Right ventricle myocardium inferior (tissue), 1 donor: ENCODE data around the gene TMEM17. TPM values are rescaled to one million over a fixed set of nuclear protein-coding genes. Genes with fewer than 3 reads are reported as not detected.
A peak's percentile ranks its signal among the peaks of the same experiment; 100 is the strongest.
"Not testable (repeated sequence)": the region's sequence is repeated elsewhere in the genome, so short reads cannot be mapped to it uniquely, and the experiment has no call there.

Experiments used
- ATAC-seq: fragments of 200-7000 bp; cut with Tn5 transposase; one replicate; pipeline ENCODE4 v1.9.1; 2020; ENCODE audit warnings: mild to moderate bottlenecking, moderate library complexity
- DNase-seq: peaks from one replicate; pipeline ENCODE4 v3.0.0; 2021; ENCODE audit errors: missing footprints
- intact Hi-C: fragments of 100-400 bp; cut with DNase I; formaldehyde crosslinking; loops from one replicate; pipeline ENCODE4 v1.11.0; 2022
- long read RNA-seq: library from polyadenylated mRNA; unstranded; transcript quantifications from one replicate; pipeline ENCODE4 v2.0.0, GENCODE V29; 2021
- total RNA-seq: library from RNA; stranded (reverse); fragmentation: NEBNext Ultra II Directional; extraction: Animal tissue kit (Norgen Biotek cat#: 25700); gene quantifications from one replicate; pipeline ENCODE4 v1.2.1, GENCODE V29; 2021
- donor health status: DM: no; HTN: yes; CAD: no; lungs with severe emphysema.

TMEM17 gene, protein sequence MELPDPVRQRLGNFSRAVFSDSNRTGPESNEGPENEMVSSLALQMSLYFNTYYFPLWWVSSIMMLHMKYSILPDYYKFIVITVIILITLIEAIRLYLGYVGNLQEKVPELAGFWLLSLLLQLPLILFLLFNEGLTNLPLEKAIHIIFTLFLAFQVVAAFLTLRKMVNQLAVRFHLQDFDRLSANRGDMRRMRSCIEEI
- 1.3 TPM for total RNA-seq
- long read RNA-seq, partial matches to known transcripts = 0 of 1 reads
- long read RNA-seq, other reads (novel, unspliced or antisense) = 0 of 1 reads

- ATAC-seq (peak; percentile 97), DNase-seq (peak; percentile 92)
- intact Hi-C loops = loop anchor here (1.0 to 5.0 kb wide), 2 partner anchors 44 to 199 kb away; partner anchors contain the start of gene EHBP1
These were observed at the start of gene TMEM17 for GRCh38 chr2:62505750-62506420. TSS of gene TMEM17 (minus strand) at chr2:62506195. CDS start at chr2:62506129, 66 bp downstream.

GRCh38 chr2:62554440-62554839, 48.4 kb upstream of the TMEM17 start:
- intact Hi-C loops = no loop called here
- DNase-seq (no peak), ATAC-seq (no peak)

DNA sequence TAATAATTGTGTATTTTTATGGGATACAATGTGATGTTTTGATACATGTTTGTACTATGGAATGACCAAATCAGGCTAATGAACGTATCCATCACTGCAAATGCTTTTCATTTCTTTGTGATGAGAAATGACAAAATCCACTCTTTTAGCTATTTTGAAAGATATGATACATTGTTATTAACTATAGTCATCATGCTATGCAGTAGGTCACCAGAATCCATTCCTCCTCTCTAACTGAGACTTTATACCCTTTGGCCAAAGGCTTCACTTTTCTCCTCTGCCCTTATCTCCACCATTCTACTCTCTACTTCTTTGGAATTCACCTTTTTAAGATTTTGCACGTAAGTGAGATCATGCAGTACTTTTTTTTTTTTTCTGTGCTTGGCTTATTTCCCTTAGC, 44.5 kb upstream of the TMEM17 start:
- intact Hi-C loops = no loop called here
- no peak for DNase-seq
- no peak for ATAC-seq

- DNase-seq = no peak
- intact Hi-C loops = no loop called here
- no peak for ATAC-seq
These were observed 41.9 kb upstream of the TMEM17 start for GRCh38 chr2:62547854-62548253.

DNA sequence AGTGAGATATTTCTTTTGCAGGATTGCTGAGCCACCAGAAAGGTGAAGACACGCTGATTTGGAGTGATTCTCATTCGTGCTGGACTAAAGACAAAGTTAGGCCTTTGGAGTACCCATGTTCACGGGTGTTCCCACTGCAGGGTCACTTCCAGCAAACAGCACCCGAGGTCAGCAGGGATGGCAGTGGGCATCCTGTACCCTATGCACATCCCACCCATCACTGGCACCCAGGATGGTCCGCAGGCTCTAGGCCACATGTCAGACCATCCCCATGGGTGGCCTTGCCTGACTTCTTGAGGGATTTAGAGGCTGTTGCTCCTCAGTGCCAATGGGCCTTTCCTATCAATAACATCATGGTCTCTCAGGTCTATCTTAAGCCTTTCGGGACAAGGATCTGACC, 39.3 kb upstream of the TMEM17 start:
- DNase-seq (no peak), ATAC-seq (no peak)
- intact Hi-C loops = no loop called here

DNA sequence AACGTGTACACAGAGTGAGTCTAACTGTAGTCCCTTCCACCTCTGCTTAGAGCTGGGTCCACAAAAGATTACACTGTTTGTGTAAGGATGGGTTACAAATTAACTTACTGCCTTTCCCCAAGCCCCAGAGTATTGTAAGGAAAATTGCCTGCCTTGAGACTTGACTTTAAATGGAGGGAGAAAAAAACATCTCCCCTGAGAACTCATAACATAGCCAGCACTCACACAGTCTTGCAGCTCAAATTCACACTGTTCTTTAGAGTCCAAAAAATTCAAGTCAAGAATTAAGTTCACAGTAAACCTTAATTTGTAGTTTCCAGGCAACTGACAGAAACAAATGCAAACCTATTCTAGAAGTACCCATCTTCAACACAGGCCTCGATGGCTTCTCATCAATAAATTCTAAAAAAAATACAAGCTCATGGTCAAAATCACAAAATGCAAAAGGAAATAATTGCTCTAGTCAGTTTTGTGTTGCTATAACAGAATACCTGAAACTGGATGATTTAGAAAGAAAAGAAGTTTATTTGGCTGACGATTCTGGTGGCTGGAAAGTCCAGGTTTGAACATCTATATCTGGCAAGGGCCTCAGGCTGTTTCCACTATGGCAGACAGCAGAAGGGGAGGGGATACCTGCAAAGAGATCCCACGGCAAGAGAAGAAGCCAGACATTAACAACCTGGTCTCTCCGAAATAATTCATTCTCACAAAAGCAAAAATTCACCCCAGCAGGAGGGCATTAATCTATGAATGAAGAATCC, 34.6 kb upstream of the TMEM17 start:
- ATAC-seq = no peak
- intact Hi-C loops = no loop called here
- no peak for DNase-seq

DNA sequence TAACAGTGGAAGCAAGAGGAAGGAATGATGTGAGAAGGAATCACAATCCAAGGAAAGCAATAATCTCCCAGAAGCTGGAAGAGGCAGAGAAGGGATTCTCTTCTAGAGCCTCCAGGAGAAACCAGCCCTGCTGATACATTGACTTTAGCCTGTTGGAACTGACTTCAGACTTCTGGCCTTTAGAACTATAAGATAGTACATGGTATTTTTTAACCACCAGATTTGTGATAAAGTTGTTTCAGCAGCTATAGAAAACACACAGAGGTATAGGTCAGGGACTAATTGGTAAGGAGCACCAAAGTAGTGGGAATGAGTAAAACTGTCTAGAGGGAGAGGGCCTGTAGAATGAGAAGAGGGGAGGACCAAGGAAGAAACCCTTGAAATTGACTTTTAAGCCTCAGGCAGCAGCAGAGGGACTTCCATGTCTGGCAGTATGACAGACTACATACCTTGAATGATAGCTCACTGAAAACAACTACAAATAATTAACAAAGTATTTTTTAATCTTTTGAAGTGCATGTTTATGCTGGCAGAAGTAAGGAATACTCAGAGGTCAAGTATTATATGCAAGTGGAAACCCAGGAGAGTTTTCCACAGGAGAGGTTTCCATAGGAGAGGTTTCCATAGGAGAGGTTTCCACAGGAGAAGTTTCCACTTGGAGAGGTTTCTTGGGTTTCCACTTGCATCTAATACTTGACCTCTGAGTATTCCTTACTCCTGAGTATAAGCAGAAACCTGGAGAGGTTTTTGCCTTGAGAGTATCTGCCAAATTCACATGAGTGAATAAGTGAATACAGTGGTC, 33.8 kb upstream of the TMEM17 start:
- intact Hi-C loops = no loop called here
- DNase-seq = no peak
- ATAC-seq = no peak

- intact Hi-C loops = no loop called here
- DNase-seq = no peak
- no peak for ATAC-seq
These were observed 32.8 kb upstream of the TMEM17 start for GRCh38 chr2:62538756-62539155.

- no peak for ATAC-seq
- DNase-seq = no peak
- intact Hi-C loops = no loop called here
These were observed 31.8 kb upstream of the TMEM17 start for GRCh38 chr2:62537814-62538213.

GRCh38 chr2:62536873-62537547, 31.0 kb upstream of the TMEM17 start:
- no peak for DNase-seq
- ATAC-seq = peak; percentile 20
- intact Hi-C loops = no loop called here

DNA sequence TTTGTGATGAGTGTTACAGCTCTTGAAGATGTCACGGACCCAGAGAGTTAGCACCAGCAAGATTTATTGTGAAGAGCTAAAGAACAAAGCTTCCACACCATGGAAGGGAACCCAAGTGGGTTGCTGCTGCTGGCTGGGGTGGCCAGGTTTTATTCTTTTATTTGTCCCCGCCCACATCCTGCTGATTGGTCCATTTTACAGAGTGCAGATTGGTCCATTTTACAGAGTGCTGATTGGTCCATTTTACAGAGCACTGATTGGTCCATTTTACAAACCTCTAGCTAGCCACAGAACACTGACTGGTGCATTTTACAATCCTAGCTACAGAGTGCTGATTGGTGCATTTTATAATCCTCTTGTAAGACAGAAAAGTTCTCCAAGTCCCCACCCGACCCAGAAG, 29.5 kb upstream of the TMEM17 start:
- DNase-seq, ATAC-seq, intact Hi-C loops: not testable (repeated sequence)

DNA sequence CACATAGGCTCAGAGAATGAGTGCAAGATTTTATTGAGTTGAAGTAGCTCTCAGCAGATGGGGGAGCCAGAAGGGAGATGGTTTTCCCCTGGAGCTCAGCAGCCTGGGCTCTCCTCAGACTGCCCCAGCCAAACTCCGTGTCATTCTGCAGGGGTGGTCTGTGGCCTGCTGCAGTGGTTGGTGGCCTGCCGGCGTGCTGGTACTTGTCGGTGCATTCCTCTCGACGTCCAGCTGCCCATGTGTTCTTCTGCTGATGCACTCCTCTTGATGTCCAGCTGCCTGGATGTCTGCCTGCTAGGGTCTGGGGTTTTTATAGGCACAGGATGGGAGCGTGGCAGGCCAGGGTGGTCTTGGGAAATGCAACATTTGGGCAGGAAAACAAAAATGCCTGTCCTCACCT, 25.6 kb upstream of the TMEM17 start:
- DNase-seq (no peak), ATAC-seq (no peak)
- intact Hi-C loops = no loop called here

- DNase-seq (no peak), ATAC-seq (no peak)
- intact Hi-C loops = no loop called here
These were observed 23.8 kb upstream of the TMEM17 start for GRCh38 chr2:62529758-62530157.

DNA sequence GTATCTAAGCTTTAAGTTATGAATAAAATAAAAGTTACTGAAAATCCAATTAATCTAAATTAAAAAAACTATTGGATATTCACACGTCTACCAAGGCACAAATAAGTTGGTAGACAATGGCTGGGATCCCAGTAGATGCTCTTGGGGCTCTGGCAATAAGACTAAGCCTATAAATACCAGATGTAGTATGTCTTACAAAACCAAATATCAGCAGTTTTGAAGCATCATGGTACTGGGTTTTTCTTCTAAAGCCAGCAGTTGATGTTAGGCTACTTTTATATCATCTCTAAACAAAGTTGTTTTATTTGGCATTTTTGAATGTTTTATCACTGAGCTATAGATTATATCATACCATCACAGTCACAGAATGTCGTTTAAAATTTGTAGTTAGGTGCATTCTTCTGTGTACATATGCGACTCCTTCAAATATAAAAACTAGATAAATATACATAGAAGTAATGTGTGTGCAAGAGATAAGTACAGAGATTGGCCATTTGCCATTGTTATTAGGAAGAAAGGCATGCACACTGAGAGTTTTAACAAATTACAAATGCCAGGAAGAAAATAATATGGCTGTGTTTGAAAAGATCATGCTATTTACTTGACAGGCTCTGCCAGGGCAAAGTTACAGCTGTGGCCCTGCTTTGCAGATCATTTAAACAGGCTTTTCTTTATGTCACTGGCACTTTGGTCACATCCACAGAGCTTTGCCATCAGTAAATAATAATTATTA, 21.6 kb upstream of the TMEM17 start:
- intact Hi-C loops = no loop called here

GRCh38 chr2:62526531-62527381, 20.8 kb upstream of the TMEM17 start:
- peak; percentile 56 for ATAC-seq
- DNase-seq = no peak
- intact Hi-C loops = no loop called here

More for the DNA sequence above, 21.6 kb upstream of the TMEM17 start:
- no peak for ATAC-seq
- no peak for DNase-seq

- DNase-seq (no peak), ATAC-seq (no peak)
- intact Hi-C loops = no loop called here
These were observed 19.7 kb upstream of the TMEM17 start for GRCh38 chr2:62525549-62526269.
